GM19240 (cell line): ENCODE data around the gene TECTA.
"Not testable (repeated sequence)": the region's sequence is repeated elsewhere in the genome, so short reads cannot be mapped to it uniquely, and the experiment has no call there.

Experiments
- DNase-seq: peaks from one replicate; pipeline ENCODE4 v3.0.0; 2011; ENCODE audit warnings: low spot score; ENCODE audit not compliant: insufficient read length

TECTA gene

GRCh38 chr11:121226415-121227263 lies 125.6 kb downstream of the TECTA start:
- DNase-seq = no peak

DNA sequence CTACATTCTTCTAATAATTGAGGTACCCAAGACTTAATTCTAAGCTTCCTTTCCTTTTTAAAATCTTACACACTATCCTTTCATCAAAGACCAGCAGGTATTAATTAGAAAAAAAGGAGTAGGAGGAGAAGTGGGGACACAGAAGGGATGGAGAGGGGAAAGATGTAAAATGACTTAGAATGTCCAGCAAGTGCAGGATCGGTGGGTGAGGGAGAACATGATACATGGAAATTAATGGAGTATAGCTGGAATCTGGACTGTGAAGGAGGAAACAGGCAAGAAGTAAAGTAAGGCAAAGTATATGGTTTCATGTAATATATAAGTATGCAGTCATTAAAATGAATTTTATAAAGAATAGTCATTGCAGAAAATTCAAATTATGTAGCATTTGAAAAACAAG lies 127.8 kb downstream of the TECTA start:
- no peak for DNase-seq

- no peak for DNase-seq
Measured at GRCh38 chr11:121229495-121230215, 128.6 kb downstream of the TECTA start.

DNA sequence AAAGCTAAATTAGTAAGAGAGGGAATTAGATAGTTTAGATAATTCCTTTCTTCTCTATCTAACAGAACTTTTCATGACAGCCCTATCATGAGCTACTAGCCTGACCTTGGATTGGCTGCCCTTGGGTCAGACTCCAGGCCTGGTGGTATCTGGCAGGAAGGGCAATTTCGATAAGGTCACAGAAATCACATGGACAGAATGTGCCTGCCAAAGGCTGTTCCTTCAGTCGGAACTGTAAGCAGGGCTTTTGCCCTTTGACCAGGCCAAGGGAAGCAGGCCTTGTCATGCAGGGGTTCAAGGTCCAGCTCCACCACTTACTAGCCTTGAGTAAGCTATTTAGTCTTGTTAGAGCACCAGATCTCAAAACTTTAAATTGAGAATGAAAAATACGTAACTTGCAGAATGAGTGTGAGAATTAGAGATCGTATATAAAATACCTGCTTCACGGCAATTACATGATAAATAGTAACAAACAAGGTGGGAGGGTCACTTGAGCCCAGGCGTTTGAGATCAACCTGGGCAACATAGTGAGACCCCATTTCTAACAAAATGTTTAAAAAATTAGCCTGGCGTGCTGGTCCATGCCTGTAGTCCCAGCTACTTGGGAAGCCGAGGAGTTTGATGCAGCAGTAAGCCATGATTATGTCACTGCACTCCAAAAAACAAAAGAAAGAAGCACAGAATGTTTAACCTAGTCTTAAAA lies 130.7 kb downstream of the TECTA start:
- no peak for DNase-seq

DNA sequence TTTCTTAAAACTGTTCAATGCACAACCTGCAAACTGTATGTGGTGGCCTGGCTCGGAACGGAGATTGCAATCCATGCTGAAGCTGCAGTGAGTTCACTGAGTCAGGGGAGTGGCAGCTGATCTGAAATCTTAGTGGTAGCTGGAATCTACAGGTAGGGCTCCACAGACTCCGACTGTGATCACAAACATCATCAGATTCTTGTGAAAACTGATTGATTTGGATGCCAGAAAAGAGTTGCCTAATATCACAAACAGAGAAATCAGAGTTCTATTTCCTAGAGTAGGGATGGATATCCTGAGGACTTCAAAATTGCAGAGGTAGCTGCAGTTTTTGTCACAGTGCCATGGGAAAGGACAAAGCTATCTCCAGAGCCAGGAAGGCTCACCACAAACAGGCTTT lies 134.0 kb downstream of the TECTA start:
- DNase-seq = no peak

DNA sequence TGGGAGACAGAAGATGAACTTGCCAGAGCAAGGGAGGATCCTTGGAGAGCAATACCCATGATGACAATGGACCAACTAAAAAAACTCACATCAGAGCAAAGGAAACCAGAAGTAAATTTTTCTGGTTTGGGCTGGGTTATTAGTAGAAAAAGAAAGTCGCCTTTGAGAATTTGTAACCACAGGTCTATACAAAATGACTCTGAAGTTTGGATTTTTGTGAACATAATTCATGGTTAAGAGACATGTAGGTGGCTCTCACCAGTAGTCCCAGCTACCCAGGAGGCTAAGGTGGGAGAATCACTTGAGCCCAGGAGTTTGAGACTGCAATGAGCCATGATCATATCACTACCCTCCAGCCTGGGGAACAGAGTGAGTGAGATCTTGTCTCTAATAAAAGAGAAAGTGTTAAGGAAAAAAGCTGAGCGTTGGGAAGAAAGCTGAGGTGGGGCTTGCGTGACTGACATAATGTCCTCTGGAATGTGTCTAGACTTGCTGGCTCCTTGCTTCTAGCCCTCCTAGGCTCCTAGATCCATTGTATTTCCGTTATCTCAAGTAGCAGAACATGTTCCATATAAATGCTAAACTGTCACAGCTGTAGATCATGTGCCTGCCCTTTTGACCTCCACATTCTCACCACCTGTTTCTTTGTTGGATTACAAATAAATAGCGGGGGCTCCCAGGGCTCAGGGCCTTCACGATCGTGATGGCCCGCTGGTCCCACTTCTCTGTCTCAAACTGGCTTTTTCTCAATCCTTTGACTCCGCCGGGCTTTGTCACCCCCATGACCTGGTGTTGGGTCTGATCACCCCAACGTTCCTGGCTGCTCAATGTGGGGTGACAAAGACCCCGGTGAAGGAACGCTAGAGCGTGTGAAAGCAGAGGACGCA lies 135.3 kb downstream of the TECTA start:
- peak; percentile 21 for DNase-seq

DNA sequence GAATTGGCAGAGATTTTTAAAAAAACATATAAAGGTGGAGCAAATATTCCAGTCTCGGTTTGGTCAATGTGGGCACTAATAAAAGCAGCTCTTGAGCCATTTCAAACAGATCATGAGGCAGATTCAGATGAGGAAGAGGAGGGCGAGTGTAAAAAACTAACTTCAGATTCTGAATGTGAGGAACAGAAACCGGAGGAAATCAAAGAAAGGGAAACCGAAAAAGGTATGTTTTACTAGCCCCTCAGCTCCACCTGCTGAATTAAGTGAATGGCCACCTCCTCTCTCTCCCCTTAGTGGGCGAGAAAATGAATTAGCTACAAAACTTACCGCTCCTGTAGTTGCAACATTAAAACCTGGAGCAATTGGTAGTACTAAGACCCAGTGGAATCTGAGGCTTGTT lies 136.2 kb downstream of the TECTA start:
- peak; percentile 23 for DNase-seq

GRCh38 chr11:121237686-121238658 lies 136.9 kb downstream of the TECTA start:
- no peak for DNase-seq

- no peak for DNase-seq
Measured at GRCh38 chr11:121238956-121239355, 137.9 kb downstream of the TECTA start.

- DNase-seq = not testable (repeated sequence)
Measured at GRCh38 chr11:121240001-121240400, 139.0 kb downstream of the TECTA start.

DNA sequence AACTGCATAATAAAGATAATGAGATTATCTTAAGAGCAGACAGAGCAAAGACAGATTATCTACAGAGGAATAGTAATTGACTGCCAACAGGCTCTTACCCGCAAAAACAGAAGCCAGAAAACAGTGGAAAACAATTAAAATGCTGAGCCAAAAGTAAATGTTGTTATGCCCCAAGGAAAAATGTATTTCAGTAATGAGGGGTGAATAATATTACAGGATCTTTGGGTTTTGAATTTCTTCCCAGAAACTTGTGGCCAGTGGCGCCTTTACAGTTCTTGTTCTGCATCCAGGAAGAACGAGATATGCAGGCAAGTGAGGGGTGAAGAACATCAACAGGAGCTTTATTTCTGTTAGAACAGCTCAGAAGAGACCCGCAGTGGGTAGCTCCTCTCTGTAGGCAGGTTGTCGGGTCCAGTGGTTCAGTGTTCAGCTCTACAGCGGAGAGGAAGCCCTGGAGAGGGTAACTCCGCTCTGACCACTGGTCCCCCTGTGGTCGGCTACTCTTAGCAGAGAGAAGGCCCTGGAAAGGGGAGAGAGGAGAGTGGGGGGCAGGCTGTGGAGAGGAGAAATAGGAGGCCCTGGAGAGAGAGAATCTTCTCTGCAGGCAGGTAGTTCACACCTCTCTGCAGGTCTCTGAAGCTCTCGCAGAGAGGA lies 139.7 kb downstream of the TECTA start:
- DNase-seq = no peak
